ENCODE data around the gene VPS29.

VPS29 gene

GRCh38 chr12:110449799-110450497 lies 52.0 kb downstream of the VPS29 start, which contains the start of gene ARPC3:
TSS of gene ARPC3 (minus strand) at chr12:110450337. CDS start at chr12:110450260, 77 bp downstream.
- peak within 1 kb of the TSS; percentile 78 for H3K27ac ChIP-seq
- no peaks in the 10 kb centered on the region for H3K27me3 ChIP-seq (ENCODE audit: insufficient read depth, low read depth, severe bottlenecking)
- no peaks in the 10 kb centered on the region for H3K9me3 ChIP-seq (ENCODE audit: severe bottlenecking)
- TF ChIP-seq, protein P1, sequence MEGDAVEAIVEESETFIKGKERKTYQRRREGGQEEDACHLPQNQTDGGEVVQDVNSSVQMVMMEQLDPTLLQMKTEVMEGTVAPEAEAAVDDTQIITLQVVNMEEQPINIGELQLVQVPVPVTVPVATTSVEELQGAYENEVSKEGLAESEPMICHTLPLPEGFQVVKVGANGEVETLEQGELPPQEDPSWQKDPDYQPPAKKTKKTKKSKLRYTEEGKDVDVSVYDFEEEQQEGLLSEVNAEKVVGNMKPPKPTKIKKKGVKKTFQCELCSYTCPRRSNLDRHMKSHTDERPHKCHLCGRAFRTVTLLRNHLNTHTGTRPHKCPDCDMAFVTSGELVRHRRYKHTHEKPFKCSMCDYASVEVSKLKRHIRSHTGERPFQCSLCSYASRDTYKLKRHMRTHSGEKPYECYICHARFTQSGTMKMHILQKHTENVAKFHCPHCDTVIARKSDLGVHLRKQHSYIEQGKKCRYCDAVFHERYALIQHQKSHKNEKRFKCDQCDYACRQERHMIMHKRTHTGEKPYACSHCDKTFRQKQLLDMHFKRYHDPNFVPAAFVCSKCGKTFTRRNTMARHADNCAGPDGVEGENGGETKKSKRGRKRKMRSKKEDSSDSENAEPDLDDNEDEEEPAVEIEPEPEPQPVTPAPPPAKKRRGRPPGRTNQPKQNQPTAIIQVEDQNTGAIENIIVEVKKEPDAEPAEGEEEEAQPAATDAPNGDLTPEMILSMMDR (IDR thresholded peaks at IDR 0.05; ENCODE audit: low read depth, low read length): peak; percentile 91
- peaks cover 35% of the 10 kb centered on the region for H3K36me3 ChIP-seq
- peak; percentile 96 for DNase-seq
- H3K4me3 ChIP-seq (ENCODE audit: low read depth, low read length): peak within 1 kb of the TSS; percentile 96

DNA sequence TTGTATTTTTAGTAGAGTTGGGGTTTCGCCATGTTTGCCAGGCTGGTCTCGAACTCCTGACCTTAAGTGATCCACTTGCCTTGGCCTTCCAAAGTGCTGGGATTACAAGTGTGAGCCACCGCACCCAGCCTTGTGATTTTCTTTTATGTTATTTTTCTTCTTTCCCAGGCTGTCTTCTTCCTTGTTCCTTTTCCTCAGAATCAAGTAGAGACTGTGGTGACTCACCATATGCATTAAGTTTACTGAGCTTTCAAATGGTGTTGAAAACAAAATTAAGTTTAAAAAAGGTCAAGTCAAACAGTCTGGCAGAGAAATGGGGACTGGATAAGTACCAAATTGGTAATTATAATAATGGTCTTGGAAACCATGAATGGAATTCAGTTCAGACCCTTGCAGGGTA lies 57.5 kb downstream of the VPS29 start:
- no peaks in the 10 kb centered on the region for H3K9me3 ChIP-seq (ENCODE audit: severe bottlenecking)
- H3K27me3 ChIP-seq (ENCODE audit: insufficient read depth, low read depth, severe bottlenecking): no peaks in the 10 kb centered on the region
- no peak overlapping the region for H3K27ac ChIP-seq
- peaks cover 43% of the 10 kb centered on the region for H3K36me3 ChIP-seq
- TF ChIP-seq, protein P1 (IDR thresholded peaks at IDR 0.05; ENCODE audit: low read depth, low read length): no peak
- DNase-seq: no peak
- H3K4me3 ChIP-seq (ENCODE audit: low read depth, low read length): no peak overlapping the region
